ENCODE data around the gene COG1. TPM values are rescaled to one million over a fixed set of nuclear protein-coding genes. Genes with fewer than 3 reads are reported as not detected.

The COG1 gene
- total RNA-seq, 1 experiment from 2014 or later = 41.2 TPM

DNA sequence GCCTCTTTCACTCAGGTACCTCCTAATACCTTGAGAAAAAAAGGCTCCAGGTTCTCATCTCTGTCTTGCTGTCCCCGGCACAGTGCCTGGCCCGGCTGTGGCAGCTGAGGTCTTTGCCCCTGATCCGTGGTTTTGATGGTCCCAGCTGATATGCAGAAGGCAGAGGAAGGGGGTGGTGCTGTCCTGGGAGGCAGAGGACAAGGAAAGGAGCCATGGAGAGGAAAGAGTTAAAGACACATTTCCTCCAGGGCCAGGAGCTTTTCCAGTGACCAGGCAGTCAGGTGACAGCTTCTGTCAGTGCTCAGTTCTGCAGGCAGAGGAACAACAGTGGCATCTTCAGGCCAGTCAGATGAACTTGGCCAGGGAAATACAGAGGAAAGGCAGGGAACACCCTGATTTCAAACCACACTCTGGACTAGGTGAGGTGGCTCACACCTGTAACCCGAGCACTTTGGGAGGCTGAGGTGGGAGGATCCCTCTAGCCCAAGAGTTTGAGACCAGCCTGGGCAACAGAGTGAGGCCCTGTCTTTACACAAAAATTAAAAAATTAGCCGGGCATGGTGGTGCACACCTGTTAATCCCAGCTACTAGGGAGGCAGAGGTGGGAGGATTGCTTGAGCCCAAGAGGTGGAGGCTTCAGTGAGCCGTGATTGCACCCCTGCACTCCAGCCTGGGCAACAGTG lies 3.3 kb upstream of the COG1 start:
- ATAC-seq = peak; percentile 63
- H3K36me3 ChIP-seq (ENCODE audit: control insufficient read depth, insufficient read depth, low read length) = peaks cover 7% of the 10 kb centered on the region; the same call in 1 of the 2 replicates
- intact Hi-C loops (cut with micrococcal nuclease; ENCODE audit: unreplicated experiment) = loop anchor here (2.0 to 5.0 kb wide), 2 partner anchors 463 to 632 kb away; no protein-coding TSS in a partner anchor
- BruUV-seq (replicated peaks) = no TSS peak
- H3K4me1 ChIP-seq (ENCODE audit: control insufficient read depth, insufficient read depth, low read length) = peaks cover 9% of the 10 kb centered on the region; the same call in 1 of the 2 replicates
- POLR2A ChIA-PET = no interaction called here
- no peaks in the 10 kb centered on the region for H3K27me3 ChIP-seq (ENCODE audit: control insufficient read depth, insufficient read depth, low read length)
- TF ChIP-seq SIN3A (IDR thresholded peaks at IDR 0.05; ENCODE audit: borderline replicate concordance, insufficient read depth, low read depth, low read length) (no peak), POLR2AphosphoS5 (IDR thresholded peaks at IDR 0.05; ENCODE audit: low read depth, low read length) (no peak)
- TF ChIP-seq, protein P1, sequence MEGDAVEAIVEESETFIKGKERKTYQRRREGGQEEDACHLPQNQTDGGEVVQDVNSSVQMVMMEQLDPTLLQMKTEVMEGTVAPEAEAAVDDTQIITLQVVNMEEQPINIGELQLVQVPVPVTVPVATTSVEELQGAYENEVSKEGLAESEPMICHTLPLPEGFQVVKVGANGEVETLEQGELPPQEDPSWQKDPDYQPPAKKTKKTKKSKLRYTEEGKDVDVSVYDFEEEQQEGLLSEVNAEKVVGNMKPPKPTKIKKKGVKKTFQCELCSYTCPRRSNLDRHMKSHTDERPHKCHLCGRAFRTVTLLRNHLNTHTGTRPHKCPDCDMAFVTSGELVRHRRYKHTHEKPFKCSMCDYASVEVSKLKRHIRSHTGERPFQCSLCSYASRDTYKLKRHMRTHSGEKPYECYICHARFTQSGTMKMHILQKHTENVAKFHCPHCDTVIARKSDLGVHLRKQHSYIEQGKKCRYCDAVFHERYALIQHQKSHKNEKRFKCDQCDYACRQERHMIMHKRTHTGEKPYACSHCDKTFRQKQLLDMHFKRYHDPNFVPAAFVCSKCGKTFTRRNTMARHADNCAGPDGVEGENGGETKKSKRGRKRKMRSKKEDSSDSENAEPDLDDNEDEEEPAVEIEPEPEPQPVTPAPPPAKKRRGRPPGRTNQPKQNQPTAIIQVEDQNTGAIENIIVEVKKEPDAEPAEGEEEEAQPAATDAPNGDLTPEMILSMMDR (IDR thresholded peaks at IDR 0.05) = peak; percentile 92
- in situ Hi-C loops (cut with HindIII; ENCODE audit: low pct_unique_long_range_greater_than_20kb, low sequenced_read_pairs) = no loop called here
- no peaks in the 10 kb centered on the region for H3K9me3 ChIP-seq (ENCODE audit: control insufficient read depth, insufficient read depth, low read depth, low read length)
- H3K4me3 ChIP-seq (ENCODE audit: low read depth in 2 of 2, low read length in 2 of 2) = no peak overlapping the region
- peak; percentile 36 for DNase-seq (ENCODE audit: low read depth, low spot score)
- peak overlapping the region; percentile 4; the same call in 1 of the 2 replicates for H3K27ac ChIP-seq (ENCODE audit: low read length)
- CTCF ChIA-PET = interaction anchor here (0.6 to 2.3 kb wide), 9 partner anchors 32 to 633 kb away, joined by 3 to 42 read pairs (median 6); no protein-coding TSS in a partner anchor

DNA sequence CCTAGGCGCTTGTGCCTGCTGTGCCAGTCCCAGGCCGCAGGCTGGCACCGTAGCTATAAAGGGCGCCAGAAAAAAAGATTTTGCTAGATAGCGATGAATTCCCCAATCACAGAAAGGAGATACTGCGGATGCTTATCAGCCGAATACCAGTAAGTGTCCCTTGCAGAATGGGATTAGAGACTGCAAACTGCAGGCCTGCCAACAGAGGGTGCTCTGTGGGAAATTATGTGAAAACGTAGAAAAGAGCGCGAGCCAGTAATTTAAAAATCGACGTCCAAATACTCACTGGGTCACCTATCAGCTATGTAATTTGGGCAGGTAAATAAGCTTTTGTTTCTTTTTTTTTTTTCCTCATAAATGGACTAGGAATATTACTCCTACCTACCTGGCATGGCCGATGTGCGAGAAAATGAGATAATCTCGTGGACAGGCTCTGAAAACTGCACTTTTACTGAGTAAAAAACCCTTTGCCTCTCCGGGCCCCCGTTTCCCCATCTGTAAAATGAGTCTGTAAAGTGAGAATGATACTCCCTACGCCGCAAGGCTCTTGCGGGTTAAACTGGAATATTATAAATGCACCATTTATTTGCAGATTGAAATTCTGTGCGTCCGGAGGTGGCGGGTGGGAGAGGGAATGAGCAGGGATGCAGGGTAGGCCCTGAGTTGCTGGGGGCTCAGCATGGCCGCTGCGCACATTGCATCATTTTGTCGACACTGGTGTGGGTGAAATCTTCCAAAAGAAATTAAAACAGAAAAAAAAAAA lies 1.2 kb upstream of the COG1 start:
- CTCF ChIA-PET = interaction anchor here (0.6 to 1.1 kb wide), 4 partner anchors 119 to 1767 kb away, joined by 3 to 6 read pairs (median 4); no protein-coding TSS in a partner anchor
- Histone ChIP-seq H3K36me3 (ENCODE audit: control insufficient read depth, insufficient read depth, low read length) (peaks cover 7% of the 10 kb centered on the region; the same call in 1 of the 2 replicates), H3K4me1 (ENCODE audit: control insufficient read depth, insufficient read depth, low read length) (peaks cover 14% of the 10 kb centered on the region; the same call in 1 of the 2 replicates), H3K27ac (ENCODE audit: low read length) (peak overlapping the region; percentile 90), H3K27me3 (ENCODE audit: control insufficient read depth, insufficient read depth, low read length) (no peaks in the 10 kb centered on the region), H3K4me3 (ENCODE audit: low read depth in 2 of 2, low read length in 2 of 2) (peak overlapping the region; percentile 62 to 89), H3K9me3 (ENCODE audit: control insufficient read depth, insufficient read depth, low read depth, low read length) (no peaks in the 10 kb centered on the region)
- ATAC-seq = no peak
- in situ Hi-C loops (cut with HindIII; ENCODE audit: low pct_unique_long_range_greater_than_20kb, low sequenced_read_pairs) = no loop called here
- intact Hi-C loops (cut with micrococcal nuclease; ENCODE audit: unreplicated experiment) = loop anchor here (1.0 kb wide), 1 partner anchor 466 kb away; no protein-coding TSS in a partner anchor
- DNase-seq (ENCODE audit: low read depth, low spot score) = no peak
- no TSS peak for BruUV-seq (replicated peaks)
- TF ChIP-seq, protein P1 (IDR thresholded peaks at IDR 0.05) = peak; percentile 95
- TF ChIP-seq SIN3A (IDR thresholded peaks at IDR 0.05; ENCODE audit: borderline replicate concordance, insufficient read depth, low read depth, low read length) = no peak
- TF ChIP-seq, protein P2, sequence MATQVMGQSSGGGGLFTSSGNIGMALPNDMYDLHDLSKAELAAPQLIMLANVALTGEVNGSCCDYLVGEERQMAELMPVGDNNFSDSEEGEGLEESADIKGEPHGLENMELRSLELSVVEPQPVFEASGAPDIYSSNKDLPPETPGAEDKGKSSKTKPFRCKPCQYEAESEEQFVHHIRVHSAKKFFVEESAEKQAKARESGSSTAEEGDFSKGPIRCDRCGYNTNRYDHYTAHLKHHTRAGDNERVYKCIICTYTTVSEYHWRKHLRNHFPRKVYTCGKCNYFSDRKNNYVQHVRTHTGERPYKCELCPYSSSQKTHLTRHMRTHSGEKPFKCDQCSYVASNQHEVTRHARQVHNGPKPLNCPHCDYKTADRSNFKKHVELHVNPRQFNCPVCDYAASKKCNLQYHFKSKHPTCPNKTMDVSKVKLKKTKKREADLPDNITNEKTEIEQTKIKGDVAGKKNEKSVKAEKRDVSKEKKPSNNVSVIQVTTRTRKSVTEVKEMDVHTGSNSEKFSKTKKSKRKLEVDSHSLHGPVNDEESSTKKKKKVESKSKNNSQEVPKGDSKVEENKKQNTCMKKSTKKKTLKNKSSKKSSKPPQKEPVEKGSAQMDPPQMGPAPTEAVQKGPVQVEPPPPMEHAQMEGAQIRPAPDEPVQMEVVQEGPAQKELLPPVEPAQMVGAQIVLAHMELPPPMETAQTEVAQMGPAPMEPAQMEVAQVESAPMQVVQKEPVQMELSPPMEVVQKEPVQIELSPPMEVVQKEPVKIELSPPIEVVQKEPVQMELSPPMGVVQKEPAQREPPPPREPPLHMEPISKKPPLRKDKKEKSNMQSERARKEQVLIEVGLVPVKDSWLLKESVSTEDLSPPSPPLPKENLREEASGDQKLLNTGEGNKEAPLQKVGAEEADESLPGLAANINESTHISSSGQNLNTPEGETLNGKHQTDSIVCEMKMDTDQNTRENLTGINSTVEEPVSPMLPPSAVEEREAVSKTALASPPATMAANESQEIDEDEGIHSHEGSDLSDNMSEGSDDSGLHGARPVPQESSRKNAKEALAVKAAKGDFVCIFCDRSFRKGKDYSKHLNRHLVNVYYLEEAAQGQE (IDR thresholded peaks at IDR 0.05; ENCODE audit: insufficient read depth in 1 of 2, low read depth in 2 of 2, low read length in 1 of 2) = no peak
- POLR2A ChIA-PET = interaction anchor here (0.6 to 0.7 kb wide), 3 partner anchors 182 to 798 kb away, joined by 3 read pairs; no protein-coding TSS in a partner anchor

Measured in Panc1 (cell line).